Measurements from ENCODE around the gene ARMH3.

Gene ARMH3

DNA sequence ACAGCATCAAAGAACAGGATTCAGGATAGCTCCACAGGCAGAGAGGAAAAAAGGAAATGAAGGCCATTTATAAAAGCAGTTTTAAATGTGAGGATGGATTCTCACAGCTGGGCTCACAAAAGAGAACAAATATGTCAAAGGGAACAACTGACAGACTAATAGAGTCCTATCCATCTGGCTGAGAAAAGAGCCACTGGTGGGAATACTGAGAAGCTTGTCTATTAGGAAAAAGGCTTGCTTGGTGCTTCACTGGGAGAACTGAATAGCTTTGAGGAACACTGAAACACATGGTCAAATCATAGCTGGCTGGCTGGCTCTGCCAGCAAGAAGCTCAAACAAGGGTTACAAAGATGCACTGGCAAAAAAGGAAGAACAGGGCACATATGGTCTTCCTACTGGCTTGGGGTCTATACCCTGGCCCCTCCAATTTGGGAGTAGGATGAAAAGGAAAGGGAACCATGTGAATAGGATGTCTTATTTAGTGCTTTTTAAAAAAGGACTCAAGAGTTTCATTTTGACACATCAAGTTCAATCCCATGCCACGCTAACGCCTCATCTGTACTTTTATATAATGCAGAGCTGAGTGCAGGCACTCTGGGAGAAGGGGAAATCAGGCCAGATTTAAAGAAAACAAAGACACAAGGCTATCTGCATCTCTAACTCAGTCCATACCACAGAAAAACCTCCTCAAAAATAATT, 167.6 kb downstream of the ARMH3 start:
- H4K20me1 ChIP-seq (ENCODE audit: insufficient read depth, low read length): no peaks in the 10 kb centered on the region
- H3K4me3 ChIP-seq (ENCODE audit: low read length): no peak overlapping the region
- H3K4me2 ChIP-seq (ENCODE audit: low read depth, low read length): no peak overlapping the region
- H3K9ac ChIP-seq (ENCODE audit: low read length): no peak overlapping the region
- no peaks in the 10 kb centered on the region for H3K4me1 ChIP-seq (ENCODE audit: low read length)
- TF ChIP-seq, protein P1, sequence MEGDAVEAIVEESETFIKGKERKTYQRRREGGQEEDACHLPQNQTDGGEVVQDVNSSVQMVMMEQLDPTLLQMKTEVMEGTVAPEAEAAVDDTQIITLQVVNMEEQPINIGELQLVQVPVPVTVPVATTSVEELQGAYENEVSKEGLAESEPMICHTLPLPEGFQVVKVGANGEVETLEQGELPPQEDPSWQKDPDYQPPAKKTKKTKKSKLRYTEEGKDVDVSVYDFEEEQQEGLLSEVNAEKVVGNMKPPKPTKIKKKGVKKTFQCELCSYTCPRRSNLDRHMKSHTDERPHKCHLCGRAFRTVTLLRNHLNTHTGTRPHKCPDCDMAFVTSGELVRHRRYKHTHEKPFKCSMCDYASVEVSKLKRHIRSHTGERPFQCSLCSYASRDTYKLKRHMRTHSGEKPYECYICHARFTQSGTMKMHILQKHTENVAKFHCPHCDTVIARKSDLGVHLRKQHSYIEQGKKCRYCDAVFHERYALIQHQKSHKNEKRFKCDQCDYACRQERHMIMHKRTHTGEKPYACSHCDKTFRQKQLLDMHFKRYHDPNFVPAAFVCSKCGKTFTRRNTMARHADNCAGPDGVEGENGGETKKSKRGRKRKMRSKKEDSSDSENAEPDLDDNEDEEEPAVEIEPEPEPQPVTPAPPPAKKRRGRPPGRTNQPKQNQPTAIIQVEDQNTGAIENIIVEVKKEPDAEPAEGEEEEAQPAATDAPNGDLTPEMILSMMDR (IDR thresholded peaks at IDR 0.05; ENCODE audit: low read length): no peak
- TF ChIP-seq EZH2 (optimal IDR thresholded peaks at IDR 0.05; ENCODE audit: low read depth, low read length): no peak
- no peak for TF ChIP-seq EZH2phosphoT487 (IDR thresholded peaks at IDR 0.05; ENCODE audit: low read length)
- no peaks in the 10 kb centered on the region for H3F3A ChIP-seq (ENCODE audit: insufficient read depth, low read length)
- H3K27ac ChIP-seq (ENCODE audit: low read length): no peak overlapping the region
- no peaks in the 10 kb centered on the region for H3K27me3 ChIP-seq (replicated peaks; ENCODE audit: insufficient read depth, low read length)
- no peaks in the 10 kb centered on the region for H3K79me2 ChIP-seq (ENCODE audit: low read length)
- no peak overlapping the region for H2AFZ ChIP-seq (ENCODE audit: low read length)
- no peaks in the 10 kb centered on the region for H3K36me3 ChIP-seq (replicated peaks; ENCODE audit: insufficient read depth, low read length)
- H3K9me2 ChIP-seq (replicated peaks; ENCODE audit: insufficient read depth, low read length): no peaks in the 10 kb centered on the region
- H3K9me3 ChIP-seq (replicated peaks; ENCODE audit: insufficient read depth, low read length): no peaks in the 10 kb centered on the region
- no peak for DNase-seq

DNA sequence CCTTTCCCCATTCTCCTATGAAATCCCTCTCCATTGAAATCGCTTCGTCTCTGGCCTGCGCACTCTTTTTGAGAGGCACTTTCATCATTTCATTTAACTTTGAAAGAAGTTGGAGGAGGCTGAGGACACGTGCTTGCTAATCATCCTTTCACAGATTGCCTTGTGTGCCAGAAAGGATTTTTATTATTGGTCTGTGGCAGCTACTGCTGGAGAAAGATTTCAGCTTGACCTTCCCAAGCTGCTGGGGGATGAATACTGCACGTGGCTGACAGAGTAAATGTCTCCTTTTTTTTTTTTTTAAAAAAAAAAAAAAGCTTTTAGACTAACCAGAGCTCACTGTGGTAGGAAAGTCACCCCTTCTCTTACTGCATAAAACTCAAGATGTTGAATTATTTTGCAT, 168.2 kb downstream of the ARMH3 start:
- H4K20me1 ChIP-seq (ENCODE audit: insufficient read depth, low read length): no peaks in the 10 kb centered on the region
- H3K27ac ChIP-seq (ENCODE audit: low read length): no peak overlapping the region
- no peak overlapping the region for H3K9ac ChIP-seq (ENCODE audit: low read length)
- no peaks in the 10 kb centered on the region for H3K4me1 ChIP-seq (ENCODE audit: low read length)
- H3K27me3 ChIP-seq (replicated peaks; ENCODE audit: insufficient read depth, low read length): no peaks in the 10 kb centered on the region
- H3K36me3 ChIP-seq (replicated peaks; ENCODE audit: insufficient read depth, low read length): no peaks in the 10 kb centered on the region
- no peak for DNase-seq
- H3K9me3 ChIP-seq (replicated peaks; ENCODE audit: insufficient read depth, low read length): no peaks in the 10 kb centered on the region
- no peak for TF ChIP-seq EZH2 (optimal IDR thresholded peaks at IDR 0.05; ENCODE audit: low read depth, low read length)
- no peak for TF ChIP-seq EZH2phosphoT487 (IDR thresholded peaks at IDR 0.05; ENCODE audit: low read length)
- TF ChIP-seq, protein P1 (IDR thresholded peaks at IDR 0.05; ENCODE audit: low read length): no peak
- no peaks in the 10 kb centered on the region for H3K9me2 ChIP-seq (replicated peaks; ENCODE audit: insufficient read depth, low read length)
- H3F3A ChIP-seq (ENCODE audit: insufficient read depth, low read length): no peaks in the 10 kb centered on the region
- H3K4me3 ChIP-seq (ENCODE audit: low read length): no peak overlapping the region
- no peak overlapping the region for H2AFZ ChIP-seq (ENCODE audit: low read length)
- H3K79me2 ChIP-seq (ENCODE audit: low read length): no peaks in the 10 kb centered on the region
- H3K4me2 ChIP-seq (ENCODE audit: low read depth, low read length): no peak overlapping the region

DNA sequence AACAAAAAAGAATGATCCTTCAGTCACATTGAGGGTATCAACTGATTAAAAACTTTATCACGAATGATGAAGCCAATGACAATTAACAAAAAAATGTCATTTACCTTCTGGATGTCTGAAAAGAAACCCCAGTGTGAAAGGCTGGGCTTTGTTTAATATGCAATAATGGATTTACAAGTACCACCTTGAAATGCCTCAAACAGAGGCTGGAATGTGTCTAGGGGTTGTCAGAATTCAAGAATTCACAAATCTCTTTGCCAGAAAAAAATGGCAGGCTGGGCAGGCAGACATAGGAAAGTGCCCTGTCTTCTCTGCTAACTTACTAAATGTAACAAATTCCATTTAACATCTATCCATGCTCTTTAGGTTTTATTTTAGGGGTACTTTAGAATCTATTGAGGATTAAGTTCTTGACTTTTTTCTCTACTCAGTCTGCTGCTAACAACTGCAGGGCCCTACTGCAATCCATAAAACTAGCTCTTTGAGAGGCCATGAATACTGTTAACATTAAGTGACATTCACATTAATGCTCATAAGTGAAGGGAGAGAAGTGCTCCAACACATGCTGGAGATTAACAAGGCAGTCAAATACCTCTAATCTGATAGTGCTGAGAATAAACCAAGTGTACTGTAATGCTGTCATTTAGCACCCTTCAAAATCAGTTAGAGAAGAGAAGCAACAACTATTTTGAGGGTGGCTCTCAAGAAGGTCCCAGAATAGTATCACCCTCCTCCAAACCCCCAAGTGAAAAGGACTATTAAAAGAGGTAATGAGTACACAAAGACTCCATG, 169.3 kb downstream of the ARMH3 start:
- Histone ChIP-seq H3K4me1 (ENCODE audit: low read length) (no peaks in the 10 kb centered on the region), H3K27ac (ENCODE audit: low read length) (no peak overlapping the region)

More for the DNA sequence above, 169.3 kb downstream of the ARMH3 start:
- Histone ChIP-seq H3K79me2 (ENCODE audit: low read length) (no peaks in the 10 kb centered on the region), H3K9me3 (replicated peaks; ENCODE audit: insufficient read depth, low read length) (no peaks in the 10 kb centered on the region), H3K4me2 (ENCODE audit: low read depth, low read length) (no peak overlapping the region), H3K9me2 (replicated peaks; ENCODE audit: insufficient read depth, low read length) (no peaks in the 10 kb centered on the region), H3K36me3 (replicated peaks; ENCODE audit: insufficient read depth, low read length) (no peaks in the 10 kb centered on the region), H3K9ac (ENCODE audit: low read length) (no peak overlapping the region), H3F3A (ENCODE audit: insufficient read depth, low read length) (no peaks in the 10 kb centered on the region), H3K4me3 (ENCODE audit: low read length) (no peak overlapping the region), H2AFZ (ENCODE audit: low read length) (no peak overlapping the region), H4K20me1 (ENCODE audit: insufficient read depth, low read length) (no peaks in the 10 kb centered on the region), H3K27me3 (replicated peaks; ENCODE audit: insufficient read depth, low read length) (no peaks in the 10 kb centered on the region)
- no peak for DNase-seq
- TF ChIP-seq EZH2 (optimal IDR thresholded peaks at IDR 0.05; ENCODE audit: low read depth, low read length): no peak
- no peak for TF ChIP-seq EZH2phosphoT487 (IDR thresholded peaks at IDR 0.05; ENCODE audit: low read length)
- TF ChIP-seq, protein P1 (IDR thresholded peaks at IDR 0.05; ENCODE audit: low read length): no peak
